Neural crest cell (in vitro differentiated cells): Measurements from ENCODE around the gene MOV10L1. TPM values are rescaled to one million over a fixed set of nuclear protein-coding genes. Genes with fewer than 3 reads are reported as not detected.

ENCODE experiments used
- DNase-seq: peaks from one replicate; pipeline ENCODE4 v3.0.0; 2021; ENCODE audit warnings: low read depth, mixed read lengths, low spot score
- H3K27ac Mint-ChIP-seq: one replicate; pipeline ENCODE4 v1.8.0; 2021; ENCODE audit warnings: mild to moderate bottlenecking, mixed read lengths; ENCODE audit not compliant: unreplicated experiment
- H3K27me3 Mint-ChIP-seq: 2 replicates; pipeline ENCODE4 v1.8.0; 2021; ENCODE audit warnings: low read depth, mild to moderate bottlenecking, mixed read lengths
- H3K36me3 Mint-ChIP-seq: 2 replicates; pipeline ENCODE4 v1.8.0; 2021; ENCODE audit warnings: low read depth, mild to moderate bottlenecking, mixed read lengths
- H3K4me1 Mint-ChIP-seq: 2 replicates; pipeline ENCODE4 v1.8.0; 2021; ENCODE audit warnings: mixed read lengths
- H3K4me3 Mint-ChIP-seq: one replicate; pipeline ENCODE4 v1.8.0; 2021; ENCODE audit warnings: mild to moderate bottlenecking, mixed read lengths
- H3K9me3 Mint-ChIP-seq: 2 replicates; pipeline ENCODE4 v1.8.0; 2021; ENCODE audit warnings: mixed read lengths
- CTCF ChIP-seq: fragments of 200-600 bp; sonication (generic); conservative IDR thresholded peaks from 2 replicates; pipeline ENCODE4 v1.5.0; 2021; ENCODE audit warnings: antibody characterized with exemption, mild to moderate bottlenecking
- total RNA-seq: library from RNA; stranded (reverse); gene quantifications from 2 replicates; pipeline ENCODE4 v1.2.1, GENCODE V29; 2021

MOV10L1 gene
- total RNA-seq, 1 donor from 2014 or later: not detected

GRCh38 chr22:50179937-50180726 is 90.3 kb downstream of the MOV10L1 start:
- no peaks in the 10 kb centered on the region for H3K36me3 Mint-ChIP-seq
- no peaks in the 10 kb centered on the region for H3K9me3 Mint-ChIP-seq
- no peak for TF ChIP-seq CTCF
- no peaks in the 10 kb centered on the region for H3K27me3 Mint-ChIP-seq
- no peak for DNase-seq
- peak overlapping the region; percentile 49 for H3K4me3 Mint-ChIP-seq
- H3K4me1 Mint-ChIP-seq: peaks cover 4% of the 10 kb centered on the region
- peak overlapping the region; percentile 92 for H3K27ac Mint-ChIP-seq

DNA sequence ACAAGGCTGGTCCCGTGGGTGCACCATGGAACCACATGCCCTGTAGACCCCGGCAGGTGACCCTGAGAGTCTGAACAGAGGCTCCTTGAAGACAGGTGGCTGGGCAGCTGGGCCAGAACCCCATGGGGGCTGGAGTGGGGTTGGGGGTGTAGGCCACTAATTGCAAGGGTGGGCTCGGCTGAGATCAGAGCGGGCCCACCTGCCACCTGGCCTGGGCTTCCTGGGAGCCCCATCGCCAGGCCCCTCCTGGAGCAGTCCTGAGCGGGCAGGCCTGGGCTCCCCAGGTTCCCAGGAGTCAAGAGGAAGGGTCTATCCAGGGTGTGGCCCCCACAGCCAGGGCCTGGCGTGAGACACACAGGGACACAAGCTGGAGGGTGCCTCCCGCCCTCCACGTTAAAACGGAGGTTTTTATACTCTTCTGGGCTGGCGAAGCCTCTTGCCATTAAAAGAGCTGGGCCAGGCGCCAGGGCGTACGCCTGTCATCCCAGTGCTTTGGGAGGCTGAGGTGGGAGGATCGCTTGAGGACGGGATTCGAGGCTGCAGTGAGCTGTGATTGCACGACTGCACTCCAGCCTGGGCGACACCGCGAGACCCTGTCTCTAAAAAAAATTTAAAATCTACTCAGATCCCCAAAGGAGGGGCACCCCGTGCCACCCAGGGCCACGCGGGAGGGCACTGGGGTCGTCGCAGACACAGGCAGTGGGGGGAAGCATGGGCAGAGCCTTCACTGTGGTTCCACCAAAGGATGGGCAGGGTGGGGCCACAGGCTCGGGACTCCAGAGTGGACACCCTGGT is 91.1 kb downstream of the MOV10L1 start:
- H3K9me3 Mint-ChIP-seq: no peaks in the 10 kb centered on the region
- H3K4me1 Mint-ChIP-seq: peaks cover 7% of the 10 kb centered on the region
- no peak overlapping the region for H3K27ac Mint-ChIP-seq
- DNase-seq: no peak
- no peaks in the 10 kb centered on the region for H3K27me3 Mint-ChIP-seq
- H3K4me3 Mint-ChIP-seq: peak overlapping the region; percentile 34
- TF ChIP-seq CTCF: no peak
- H3K36me3 Mint-ChIP-seq: no peaks in the 10 kb centered on the region

DNA sequence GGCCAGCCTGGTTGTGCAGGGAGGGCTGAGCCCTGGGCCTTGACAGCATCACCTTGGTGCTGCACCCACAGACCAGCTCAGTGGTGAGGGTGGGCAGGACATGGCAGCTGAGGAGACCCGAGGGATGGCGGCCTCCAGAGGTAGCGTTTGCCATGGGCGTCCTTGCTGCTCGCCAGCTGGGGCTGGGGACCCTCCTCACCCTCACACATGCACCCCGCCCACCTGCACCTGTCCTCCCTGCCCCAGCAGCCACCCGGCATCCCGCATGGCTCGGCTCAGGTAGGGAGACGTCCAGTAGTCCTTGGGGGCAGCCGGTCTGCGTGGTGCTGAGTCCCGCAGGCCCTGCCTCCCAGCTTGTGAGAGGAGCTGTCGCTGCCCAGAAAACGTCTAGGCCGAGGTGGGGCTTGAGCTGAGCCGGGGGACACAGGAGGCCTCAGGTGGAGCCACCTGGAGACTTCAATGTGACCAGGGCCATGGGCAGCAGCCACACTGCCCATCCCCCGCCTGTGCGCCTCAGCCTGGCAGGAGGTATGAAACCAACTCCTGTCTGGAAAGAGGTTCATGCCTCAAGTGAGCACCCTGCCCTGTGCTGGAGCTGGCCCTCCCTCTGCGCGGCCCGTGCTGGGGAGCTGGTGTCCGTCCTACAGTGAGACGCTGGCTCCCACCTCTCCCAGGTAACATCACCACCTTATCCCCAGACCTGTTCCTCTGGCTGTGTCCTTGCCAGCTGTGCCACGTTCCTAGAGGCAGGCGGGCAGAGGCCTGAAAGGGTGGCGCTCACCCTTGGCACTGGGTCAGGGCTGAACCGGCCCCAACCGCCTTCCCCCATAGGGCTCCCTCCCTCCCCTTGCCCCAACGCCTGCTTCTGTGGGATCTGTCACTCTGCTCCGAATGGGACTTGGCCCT is 92.6 kb downstream of the MOV10L1 start:
- H3K9me3 Mint-ChIP-seq: no peaks in the 10 kb centered on the region
- H3K4me3 Mint-ChIP-seq: no peak overlapping the region
- no peaks in the 10 kb centered on the region for H3K36me3 Mint-ChIP-seq
- DNase-seq: no peak
- TF ChIP-seq CTCF: no peak
- peaks cover 11% of the 10 kb centered on the region for H3K4me1 Mint-ChIP-seq
- no peak overlapping the region for H3K27ac Mint-ChIP-seq
- no peaks in the 10 kb centered on the region for H3K27me3 Mint-ChIP-seq

DNA sequence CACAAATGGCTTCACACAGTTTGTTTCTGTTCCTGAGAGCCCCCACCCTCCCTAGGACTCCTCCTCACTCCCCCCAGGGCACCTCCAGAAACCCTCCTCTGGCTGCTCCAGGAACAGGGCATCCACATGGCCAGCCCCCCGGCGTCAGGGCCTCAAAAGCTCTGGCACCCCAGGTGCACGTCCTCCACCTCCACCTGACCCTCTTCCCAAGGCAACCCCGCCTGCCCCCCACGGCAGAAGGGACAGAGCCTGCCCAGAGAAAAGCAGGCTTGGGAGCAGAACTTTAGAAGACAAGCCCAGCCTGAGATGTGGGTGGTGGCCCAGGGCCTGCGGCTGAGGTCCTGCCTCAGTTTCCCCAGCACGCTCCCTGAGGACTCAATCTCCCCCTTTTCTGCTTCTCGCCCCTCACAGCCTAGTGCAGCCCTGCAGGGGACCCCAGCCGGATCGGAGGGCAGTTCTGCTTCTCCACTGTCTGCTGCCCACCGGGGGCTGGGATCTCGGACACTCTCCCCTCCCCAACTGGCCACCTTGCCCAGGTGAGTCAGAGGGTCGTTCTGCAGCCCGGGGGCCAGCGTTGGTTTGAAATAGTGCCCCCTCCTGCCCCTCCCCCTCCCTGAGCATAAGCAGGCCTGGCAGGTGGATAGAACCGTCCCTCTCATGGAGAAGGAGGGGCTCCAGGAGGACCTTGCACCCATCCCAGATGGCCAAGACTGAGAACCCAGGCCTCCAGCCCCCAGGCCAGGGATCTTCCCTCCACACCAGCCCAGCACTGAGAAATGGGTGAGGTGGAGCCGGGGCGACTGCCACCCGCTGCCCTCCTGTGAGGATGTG is 93.5 kb downstream of the MOV10L1 start:
- no peaks in the 10 kb centered on the region for H3K27me3 Mint-ChIP-seq
- peak overlapping the region; percentile 74 for H3K4me3 Mint-ChIP-seq
- no peaks in the 10 kb centered on the region for H3K36me3 Mint-ChIP-seq
- no peak overlapping the region for H3K27ac Mint-ChIP-seq
- peaks cover 11% of the 10 kb centered on the region for H3K4me1 Mint-ChIP-seq
- TF ChIP-seq CTCF: no peak
- no peaks in the 10 kb centered on the region for H3K9me3 Mint-ChIP-seq
- no peak for DNase-seq
